ENCODE results near the gene ZNF862. TPM values are rescaled to one million over a fixed set of nuclear protein-coding genes. Genes with fewer than 3 reads are reported as not detected.
"Not testable (repeated sequence)": the region's sequence is repeated elsewhere in the genome, so short reads cannot be mapped to it uniquely, and the experiment has no call there.

ZNF862 gene
- total RNA-seq, 2 donors from 2014 or later: 31.4 to 39.0 TPM

DNA sequence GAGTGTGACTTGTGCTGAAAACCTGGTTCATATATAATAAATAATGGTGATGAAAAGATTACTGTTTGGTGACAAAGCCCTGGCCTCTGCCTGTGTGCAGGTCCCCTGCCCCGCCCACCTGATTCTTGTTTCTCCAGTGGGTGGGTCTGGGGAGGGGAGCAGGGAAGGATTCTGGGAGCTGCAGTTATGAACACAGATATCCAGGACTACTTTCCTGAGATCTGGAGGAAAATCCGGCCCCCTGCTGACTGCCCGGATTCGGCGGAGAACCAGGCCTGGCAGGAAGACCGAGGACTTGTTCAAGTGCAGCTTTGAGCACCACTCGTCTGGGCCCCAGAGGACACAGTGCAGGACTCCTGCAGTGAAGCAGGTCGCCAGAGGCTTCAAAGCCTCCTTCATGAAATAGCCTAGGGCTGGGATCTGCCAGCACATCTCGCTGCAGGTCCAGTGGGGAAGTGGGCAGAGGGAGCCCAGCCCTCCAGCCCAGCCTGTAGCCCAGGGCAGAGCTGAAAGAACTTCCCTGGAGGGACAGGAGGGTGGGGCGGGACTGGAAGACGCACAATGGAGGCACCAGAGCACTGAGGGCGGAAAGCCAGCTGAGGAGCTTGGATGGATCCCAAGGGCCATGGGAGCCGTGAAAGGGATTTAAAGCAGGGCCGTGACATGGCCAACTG lies 42.6 kb downstream of the ZNF862 start:
- ATAC-seq (replicated peaks in 1 of 2): no peak
- Mint-ChIP-seq H3K4me3 (no peak overlapping the region), H3K27ac (no peak overlapping the region), H3K36me3 (ENCODE audit: insufficient read depth in 2 of 2) (no peaks in the 10 kb centered on the region), H3K4me1 (ENCODE audit: low read depth) (peaks cover 23% of the 10 kb centered on the region), H3K27me3 (ENCODE audit: low read depth) (no peaks in the 10 kb centered on the region), H3K9me3 (no peaks in the 10 kb centered on the region)
- DNase-seq: no peak

DNA sequence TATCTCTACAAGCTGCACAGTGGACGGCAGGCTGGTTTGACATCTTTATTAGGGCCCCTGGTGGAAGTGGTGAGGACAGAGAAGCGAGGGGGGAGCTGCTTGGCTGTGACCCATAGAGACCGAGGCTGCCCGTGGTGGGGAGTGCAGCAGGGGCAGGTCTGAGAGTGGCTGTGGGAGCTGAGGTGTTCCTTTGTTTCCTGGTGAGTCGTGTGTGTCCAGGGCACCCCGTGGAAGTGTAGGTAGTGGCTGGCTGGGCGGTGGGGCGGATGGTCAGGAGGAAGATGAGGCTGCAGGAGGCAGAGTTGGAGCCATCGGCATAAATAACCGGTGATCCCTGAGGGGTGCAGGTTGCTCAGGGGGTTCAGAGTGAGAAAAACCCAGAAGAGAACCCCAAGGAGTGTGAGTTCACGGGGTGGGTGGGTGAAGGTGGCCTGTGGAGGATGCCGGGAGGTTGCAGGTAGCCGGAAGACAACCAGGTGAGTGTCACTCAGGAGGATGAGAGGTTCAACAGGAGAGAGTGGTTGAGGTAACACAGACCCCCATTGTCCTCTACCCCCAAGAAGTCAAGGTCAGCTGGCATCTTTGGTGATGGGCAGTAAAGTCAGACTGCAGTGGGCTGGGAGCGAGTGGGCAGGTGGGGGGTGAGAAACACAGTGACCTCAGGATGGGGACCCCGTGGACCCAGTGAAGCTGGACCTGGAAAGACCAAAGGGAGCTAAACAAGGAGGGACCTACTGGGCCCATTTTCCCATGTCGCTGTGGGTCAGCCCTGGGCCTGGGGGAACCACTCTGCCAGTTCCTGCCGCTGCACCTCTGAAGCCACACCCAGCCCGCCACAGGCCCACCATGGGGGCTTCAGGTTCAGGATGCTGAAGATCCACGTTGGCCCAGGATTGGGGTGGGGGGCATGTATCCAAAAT lies 43.4 kb downstream of the ZNF862 start:
- Mint-ChIP-seq H3K4me3 (no peak overlapping the region), H3K4me1 (ENCODE audit: low read depth) (peaks cover 19% of the 10 kb centered on the region), H3K36me3 (ENCODE audit: insufficient read depth in 2 of 2) (no peaks in the 10 kb centered on the region), H3K27me3 (ENCODE audit: low read depth) (no peaks in the 10 kb centered on the region), H3K9me3 (no peaks in the 10 kb centered on the region), H3K27ac (no peak overlapping the region)
- DNase-seq (no peak), ATAC-seq (replicated peaks in 1 of 2) (no peak)

DNA sequence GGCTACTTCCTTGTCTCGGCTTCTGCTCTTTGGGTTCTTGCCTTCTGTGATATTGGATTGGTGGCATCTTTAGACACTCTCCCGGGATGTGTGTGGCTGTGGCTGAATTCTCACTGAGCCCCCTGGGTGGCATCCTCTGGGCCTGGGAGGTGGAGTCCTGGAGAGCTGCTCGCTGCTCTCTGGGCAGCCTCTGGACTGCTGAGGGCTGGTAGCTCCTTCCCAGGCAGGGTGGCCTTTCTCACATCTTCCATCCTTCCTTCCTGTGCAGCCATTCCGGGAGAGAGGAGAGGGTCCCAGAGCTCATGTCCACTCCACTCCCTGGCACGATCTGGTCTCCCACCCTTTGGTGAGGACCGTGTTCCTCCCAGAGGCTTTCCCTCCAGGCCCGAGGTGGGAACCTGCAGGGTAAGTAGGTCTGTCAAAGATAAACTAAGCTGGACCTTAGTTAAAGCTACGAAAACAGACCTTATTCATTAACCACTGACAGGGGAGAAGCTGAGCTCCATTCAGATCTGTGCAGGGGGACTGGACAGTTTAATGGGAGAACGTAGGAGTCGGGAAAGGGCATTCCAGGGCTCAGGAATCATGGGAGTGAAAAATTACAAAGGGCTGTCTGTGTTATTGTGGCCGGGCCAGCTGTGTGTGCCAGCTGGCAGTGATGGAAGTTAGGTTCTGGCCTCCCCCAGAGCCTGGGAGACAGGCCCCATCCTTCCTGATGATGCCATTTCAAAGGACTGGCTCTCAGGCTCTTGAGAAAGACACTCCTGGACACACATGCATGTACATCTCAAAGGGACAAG lies 44.3 kb downstream of the ZNF862 start:
- Mint-ChIP-seq H3K27me3 (ENCODE audit: low read depth) (no peaks in the 10 kb centered on the region), H3K9me3 (no peaks in the 10 kb centered on the region), H3K36me3 (ENCODE audit: insufficient read depth in 2 of 2) (no peaks in the 10 kb centered on the region), H3K4me3 (no peak overlapping the region), H3K4me1 (ENCODE audit: low read depth) (peaks cover 19% of the 10 kb centered on the region), H3K27ac (no peak overlapping the region)
- ATAC-seq (replicated peaks in 1 of 2) (no peak), DNase-seq (no peak)

DNA sequence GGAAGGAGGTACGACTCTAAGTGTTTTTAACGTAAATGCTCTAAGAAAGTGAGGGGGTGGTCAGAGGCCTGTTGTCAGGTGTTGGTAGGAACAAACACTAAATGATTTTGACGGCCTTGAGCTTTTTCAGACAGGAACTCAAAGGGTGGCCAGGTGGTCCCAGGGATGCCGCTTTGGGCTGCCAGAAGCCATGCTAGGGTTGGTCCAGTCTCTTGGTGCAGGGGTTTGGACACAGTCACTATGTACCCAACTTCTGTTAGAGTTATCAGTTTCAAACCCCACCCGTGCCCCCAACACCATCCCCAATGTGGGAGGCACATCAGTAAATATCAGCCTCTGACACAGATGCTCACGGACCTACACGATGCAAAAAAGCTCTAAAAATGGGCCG lies 44.9 kb downstream of the ZNF862 start:
- ATAC-seq (replicated peaks in 1 of 2): no peak
- Mint-ChIP-seq H3K36me3 (ENCODE audit: insufficient read depth in 2 of 2) (no peaks in the 10 kb centered on the region), H3K27ac (no peak overlapping the region), H3K4me1 (ENCODE audit: low read depth) (peaks cover 14% of the 10 kb centered on the region), H3K9me3 (no peaks in the 10 kb centered on the region), H3K27me3 (ENCODE audit: low read depth) (no peaks in the 10 kb centered on the region), H3K4me3 (no peak overlapping the region)
- DNase-seq: no peak

DNA sequence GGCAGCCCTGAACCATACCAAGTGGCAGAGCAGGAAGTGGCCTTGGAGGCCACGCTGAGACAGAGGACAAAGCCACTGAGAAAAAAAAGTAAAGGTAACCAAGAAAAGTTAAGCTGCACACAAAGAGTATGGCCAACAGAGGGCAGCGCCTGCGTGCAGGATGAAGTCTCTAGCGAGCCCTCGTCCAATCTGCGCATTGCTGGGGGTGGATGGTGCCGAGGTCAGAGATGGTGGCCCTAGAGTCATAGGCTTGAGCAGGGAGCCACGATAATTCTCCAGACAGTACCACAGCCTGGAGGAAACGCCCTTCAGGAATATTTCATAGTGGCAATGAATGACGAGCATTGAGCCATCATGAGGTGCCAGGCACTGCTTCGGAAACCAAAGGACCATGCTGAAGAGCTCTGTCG lies 45.3 kb downstream of the ZNF862 start:
- ATAC-seq (replicated peaks in 1 of 2) (peak; percentile 87 to 89), DNase-seq (peak; percentile 63 to 64)
- Mint-ChIP-seq H3K4me3 (no peak overlapping the region), H3K4me1 (ENCODE audit: low read depth) (peaks cover 12% of the 10 kb centered on the region), H3K27me3 (ENCODE audit: low read depth) (no peaks in the 10 kb centered on the region), H3K36me3 (ENCODE audit: insufficient read depth in 2 of 2) (no peaks in the 10 kb centered on the region), H3K9me3 (no peaks in the 10 kb centered on the region), H3K27ac (no peak overlapping the region)

DNA sequence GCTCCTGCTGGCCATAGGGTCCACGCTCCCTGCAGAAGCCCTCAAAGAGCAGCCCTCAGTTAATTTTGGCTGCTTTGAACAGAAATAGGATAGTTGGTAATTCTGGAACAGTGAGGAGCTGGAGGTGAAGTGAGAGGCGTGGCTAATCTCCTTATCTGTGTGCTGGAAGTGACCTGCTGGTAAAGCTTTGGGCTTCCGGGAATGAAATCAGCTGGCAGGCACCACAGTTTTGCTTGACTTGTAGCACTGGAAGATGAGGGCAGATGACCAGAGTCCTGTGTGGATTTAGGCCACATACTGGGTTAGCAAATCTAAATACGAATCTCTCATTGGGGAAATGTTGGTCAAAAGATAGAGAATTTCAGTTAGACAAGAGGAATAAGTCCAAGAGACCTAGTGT lies 45.8 kb downstream of the ZNF862 start:
- DNase-seq: no peak
- Mint-ChIP-seq H3K27me3 (ENCODE audit: low read depth) (no peaks in the 10 kb centered on the region), H3K36me3 (ENCODE audit: insufficient read depth in 2 of 2) (no peaks in the 10 kb centered on the region), H3K27ac (no peak overlapping the region), H3K9me3 (no peaks in the 10 kb centered on the region), H3K4me3 (no peak overlapping the region), H3K4me1 (ENCODE audit: low read depth) (peaks cover 12% of the 10 kb centered on the region)
- ATAC-seq (replicated peaks in 1 of 2): no peak

DNA sequence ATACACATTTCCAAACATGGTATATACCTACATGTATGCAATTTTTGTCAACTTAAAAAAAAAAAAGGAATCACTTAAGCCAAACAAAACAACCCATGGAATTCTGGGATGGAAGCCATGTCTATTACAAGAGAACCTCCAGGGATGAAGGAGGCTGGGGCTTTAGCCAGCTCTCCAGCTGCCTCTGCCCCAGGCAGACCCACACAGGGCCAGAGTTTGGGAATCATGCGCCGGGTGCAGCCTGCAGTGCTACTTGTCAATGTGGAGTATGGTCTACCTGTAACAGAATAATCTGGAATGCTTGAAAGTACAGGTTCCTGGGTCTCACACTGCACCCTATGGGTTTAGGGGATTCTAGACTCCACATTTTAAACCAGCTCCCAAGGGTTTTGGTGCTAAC lies 46.4 kb downstream of the ZNF862 start:
- peaks cover 12% of the 10 kb centered on the region for H3K4me1 Mint-ChIP-seq (ENCODE audit: low read depth)
- H3K27ac Mint-ChIP-seq: no peak overlapping the region
- DNase-seq (no peak), ATAC-seq (replicated peaks in 1 of 2) (no peak)
- no peaks in the 10 kb centered on the region for H3K27me3 Mint-ChIP-seq (ENCODE audit: low read depth)
- no peaks in the 10 kb centered on the region for H3K9me3 Mint-ChIP-seq
- no peaks in the 10 kb centered on the region for H3K36me3 Mint-ChIP-seq (ENCODE audit: insufficient read depth in 2 of 2)
- no peak overlapping the region for H3K4me3 Mint-ChIP-seq

DNA sequence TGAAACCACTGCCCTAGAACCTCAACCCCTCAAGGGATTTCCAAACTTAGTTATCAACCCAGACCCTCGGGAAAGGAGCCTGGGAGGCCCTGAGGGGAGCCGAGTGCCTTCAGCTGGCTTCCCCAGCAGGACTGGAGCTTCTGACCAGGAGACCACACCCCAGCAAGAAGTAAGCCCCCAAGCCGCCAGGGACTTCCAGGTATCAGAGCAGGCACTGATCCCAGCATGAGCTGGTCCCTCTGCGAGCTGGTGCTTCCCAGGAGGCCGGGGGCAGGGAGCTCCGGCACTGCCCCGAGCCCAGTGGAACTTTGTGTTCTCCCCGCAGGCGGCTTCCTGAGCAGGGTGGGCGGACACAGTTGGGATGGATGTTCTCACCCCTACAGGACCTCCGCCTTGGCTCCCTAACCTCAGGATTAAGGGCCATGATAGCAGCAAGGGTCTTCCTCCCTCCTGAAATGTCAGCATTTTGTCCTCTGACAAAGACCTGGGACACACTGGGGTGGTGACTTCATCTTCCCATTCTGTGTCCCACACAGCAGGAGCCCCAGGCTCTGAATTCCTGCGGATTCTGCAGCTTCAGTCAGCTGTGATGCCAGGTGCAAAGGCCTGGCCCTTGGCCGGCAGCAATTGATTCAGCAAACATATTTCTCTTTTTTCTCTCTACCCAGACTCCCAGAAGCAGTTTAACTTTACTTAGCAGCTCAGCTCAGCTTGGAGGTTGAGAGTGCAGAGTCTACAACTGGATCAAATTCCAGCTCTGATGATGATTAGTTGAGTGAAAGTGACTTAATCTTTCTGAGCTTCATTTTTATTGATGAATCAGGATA lies 47.2 kb downstream of the ZNF862 start:
- Mint-ChIP-seq H3K9me3 (no peaks in the 10 kb centered on the region), H3K4me1 (ENCODE audit: low read depth) (peaks cover 12% of the 10 kb centered on the region), H3K27ac (no peak overlapping the region), H3K27me3 (ENCODE audit: low read depth) (no peaks in the 10 kb centered on the region), H3K36me3 (ENCODE audit: insufficient read depth in 2 of 2) (no peaks in the 10 kb centered on the region), H3K4me3 (no peak overlapping the region)
- DNase-seq: no peak
- ATAC-seq (replicated peaks in 1 of 2): no peak

DNA sequence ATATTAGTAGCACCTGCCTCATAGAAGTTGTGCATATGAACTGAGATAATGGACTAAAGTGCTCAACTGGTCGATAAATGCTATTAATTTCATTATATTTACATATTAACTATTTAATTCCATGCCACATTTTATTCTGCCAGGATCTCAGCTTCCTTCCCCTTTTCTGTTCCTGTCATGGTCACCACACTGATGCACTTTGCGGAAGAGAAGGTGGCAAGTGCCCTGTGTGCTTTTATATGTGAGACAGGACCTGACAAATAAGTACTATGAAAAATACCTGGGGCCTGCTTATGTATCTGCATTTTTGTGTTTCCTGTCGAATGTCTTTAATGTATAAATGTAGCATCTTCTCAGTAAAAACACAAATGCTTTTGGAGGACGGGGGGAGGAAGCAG lies 47.8 kb downstream of the ZNF862 start:
- DNase-seq (no peak), ATAC-seq (replicated peaks in 1 of 2) (no peak)
- Mint-ChIP-seq H3K9me3 (no peaks in the 10 kb centered on the region), H3K4me1 (ENCODE audit: low read depth) (peaks cover 12% of the 10 kb centered on the region), H3K27ac (no peak overlapping the region), H3K27me3 (ENCODE audit: low read depth) (no peaks in the 10 kb centered on the region), H3K4me3 (no peak overlapping the region), H3K36me3 (ENCODE audit: insufficient read depth in 2 of 2) (no peaks in the 10 kb centered on the region)

DNA sequence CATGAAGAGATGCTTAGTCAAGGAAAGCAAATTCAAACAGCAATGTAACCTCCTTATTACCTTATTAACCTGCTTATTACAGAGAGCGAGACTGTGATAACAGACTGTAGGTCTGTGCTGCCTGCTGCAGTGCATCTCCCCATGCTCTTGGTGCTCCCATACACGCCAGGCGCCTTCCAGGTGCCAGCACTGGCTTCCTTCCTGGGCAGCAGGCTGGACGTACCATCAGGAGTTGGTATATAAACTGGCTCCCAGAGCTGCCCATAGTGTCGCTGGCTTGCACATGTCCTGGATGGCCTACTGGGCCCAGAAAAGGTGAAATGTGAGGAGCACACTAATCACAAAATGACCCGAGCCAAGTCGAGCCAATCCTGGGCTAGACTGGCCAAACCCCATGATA lies 49.1 kb downstream of the ZNF862 start:
- H3K36me3 Mint-ChIP-seq (ENCODE audit: insufficient read depth in 2 of 2): no peaks in the 10 kb centered on the region
- H3K4me1 Mint-ChIP-seq (ENCODE audit: low read depth): peaks cover 11% of the 10 kb centered on the region
- H3K27me3 Mint-ChIP-seq (ENCODE audit: low read depth): no peaks in the 10 kb centered on the region
- ATAC-seq (replicated peaks in 1 of 2) (no peak), DNase-seq (no peak)
- no peak overlapping the region for H3K4me3 Mint-ChIP-seq
- no peaks in the 10 kb centered on the region for H3K9me3 Mint-ChIP-seq
- no peak overlapping the region for H3K27ac Mint-ChIP-seq

DNA sequence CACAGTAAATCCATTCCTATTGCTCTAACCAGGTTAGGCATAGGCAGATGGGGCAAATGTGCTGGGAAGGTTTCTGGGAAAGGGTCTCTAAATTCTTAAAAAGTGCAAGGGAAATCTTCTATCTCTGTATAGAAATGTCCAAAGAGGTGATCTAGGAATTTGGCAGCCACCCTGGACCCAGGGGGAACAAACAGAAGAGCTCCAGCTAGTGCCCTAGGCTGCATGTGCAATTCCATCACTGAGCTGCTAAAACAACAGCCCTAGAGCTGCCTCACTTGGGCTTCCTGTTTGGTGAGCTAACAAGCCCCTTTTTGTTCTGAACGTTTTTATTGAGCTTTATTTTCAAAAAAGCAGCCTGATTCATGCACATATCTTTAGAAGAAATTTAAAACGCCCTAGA lies 52.5 kb downstream of the ZNF862 start:
- H3K4me1 Mint-ChIP-seq (ENCODE audit: low read depth); H3K27me3 Mint-ChIP-seq (ENCODE audit: low read depth); ATAC-seq (replicated peaks in 1 of 2); H3K4me3 Mint-ChIP-seq; H3K36me3 Mint-ChIP-seq (ENCODE audit: insufficient read depth in 2 of 2); DNase-seq; H3K27ac Mint-ChIP-seq; H3K9me3 Mint-ChIP-seq: not testable (repeated sequence)

DNA sequence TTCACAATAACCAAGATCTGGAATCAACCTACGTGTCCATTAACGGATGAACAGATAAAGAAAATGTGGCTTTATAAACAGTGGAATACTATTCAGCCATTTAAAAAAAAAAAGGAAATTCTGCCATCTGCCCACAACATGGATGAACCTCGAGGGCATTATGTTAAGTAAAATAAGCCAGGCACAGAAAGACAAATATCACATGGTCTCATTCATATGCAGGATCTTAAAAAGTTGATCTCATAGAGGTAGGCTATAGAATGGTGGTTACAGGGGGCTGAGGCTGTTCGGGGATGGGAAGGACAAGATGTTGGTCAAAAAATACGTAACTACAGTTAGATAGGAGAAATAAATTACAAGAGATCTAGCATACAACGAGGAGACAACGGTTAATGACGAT lies 56.8 kb downstream of the ZNF862 start:
- not testable (repeated sequence) for H3K4me3 Mint-ChIP-seq; DNase-seq; H3K27ac Mint-ChIP-seq; H3K27me3 Mint-ChIP-seq (ENCODE audit: low read depth); H3K9me3 Mint-ChIP-seq; ATAC-seq (replicated peaks in 1 of 2); H3K36me3 Mint-ChIP-seq (ENCODE audit: insufficient read depth in 2 of 2); H3K4me1 Mint-ChIP-seq (ENCODE audit: low read depth)

Data from activated T-cell treated with anti-CD3 and anti-CD28 coated beads, Interleukin-2, amount 50 U/mL, for 72 hours (primary cell).